Measurements from ENCODE around the gene SLC66A1.

Gene SLC66A1

GRCh38 chr1:19358710-19359109 is 46.6 kb downstream of the SLC66A1 start:
- H3K27ac ChIP-seq, result no peak overlapping the region
- TF ChIP-seq CTCF (conservative IDR thresholded peaks at IDR 0.05), result no peak

GRCh38 chr1:19359357-19359756 is 47.2 kb downstream of the SLC66A1 start:
- no peak for TF ChIP-seq CTCF (conservative IDR thresholded peaks at IDR 0.05)
- no peak overlapping the region for H3K27ac ChIP-seq

GRCh38 chr1:19360016-19360415 is 47.9 kb downstream of the SLC66A1 start:
- no peak overlapping the region for H3K27ac ChIP-seq
- no peak for TF ChIP-seq CTCF (conservative IDR thresholded peaks at IDR 0.05)

GRCh38 chr1:19360432-19360831 is 48.3 kb downstream of the SLC66A1 start:
- no peak overlapping the region for H3K27ac ChIP-seq

GRCh38 chr1:19360843-19361610 is 48.9 kb downstream of the SLC66A1 start:
- H3K27ac ChIP-seq, result no peak overlapping the region

More at GRCh38 chr1:19360432-19360831, 48.3 kb downstream of the SLC66A1 start:
- no peak for TF ChIP-seq CTCF (conservative IDR thresholded peaks at IDR 0.05)

GRCh38 chr1:19361611-19362147 is 49.6 kb downstream of the SLC66A1 start:
- no peak for TF ChIP-seq CTCF (conservative IDR thresholded peaks at IDR 0.05)
- no peak overlapping the region for H3K27ac ChIP-seq

More at GRCh38 chr1:19360843-19361610, 48.9 kb downstream of the SLC66A1 start:
- no peak for TF ChIP-seq CTCF (conservative IDR thresholded peaks at IDR 0.05)

GRCh38 chr1:19363536-19364152 is 51.5 kb downstream of the SLC66A1 start:
- H3K27ac ChIP-seq, result no peak overlapping the region
- no peak for TF ChIP-seq CTCF (conservative IDR thresholded peaks at IDR 0.05)

All from VCaP (cell line).